HG02973 (cell line): ENCODE results near the gene RBMS1.

Experiments used
- ATAC-seq: cut with Tn5 transposase; IDR thresholded peaks from one replicate; pipeline ENCODE4 v1.9.1; 2021; ENCODE audit warnings: moderate library complexity; ENCODE audit not compliant: unreplicated experiment

The RBMS1 gene, protein sequence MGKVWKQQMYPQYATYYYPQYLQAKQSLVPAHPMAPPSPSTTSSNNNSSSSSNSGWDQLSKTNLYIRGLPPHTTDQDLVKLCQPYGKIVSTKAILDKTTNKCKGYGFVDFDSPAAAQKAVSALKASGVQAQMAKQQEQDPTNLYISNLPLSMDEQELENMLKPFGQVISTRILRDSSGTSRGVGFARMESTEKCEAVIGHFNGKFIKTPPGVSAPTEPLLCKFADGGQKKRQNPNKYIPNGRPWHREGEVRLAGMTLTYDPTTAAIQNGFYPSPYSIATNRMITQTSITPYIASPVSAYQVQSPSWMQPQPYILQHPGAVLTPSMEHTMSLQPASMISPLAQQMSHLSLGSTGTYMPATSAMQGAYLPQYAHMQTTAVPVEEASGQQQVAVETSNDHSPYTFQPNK

DNA sequence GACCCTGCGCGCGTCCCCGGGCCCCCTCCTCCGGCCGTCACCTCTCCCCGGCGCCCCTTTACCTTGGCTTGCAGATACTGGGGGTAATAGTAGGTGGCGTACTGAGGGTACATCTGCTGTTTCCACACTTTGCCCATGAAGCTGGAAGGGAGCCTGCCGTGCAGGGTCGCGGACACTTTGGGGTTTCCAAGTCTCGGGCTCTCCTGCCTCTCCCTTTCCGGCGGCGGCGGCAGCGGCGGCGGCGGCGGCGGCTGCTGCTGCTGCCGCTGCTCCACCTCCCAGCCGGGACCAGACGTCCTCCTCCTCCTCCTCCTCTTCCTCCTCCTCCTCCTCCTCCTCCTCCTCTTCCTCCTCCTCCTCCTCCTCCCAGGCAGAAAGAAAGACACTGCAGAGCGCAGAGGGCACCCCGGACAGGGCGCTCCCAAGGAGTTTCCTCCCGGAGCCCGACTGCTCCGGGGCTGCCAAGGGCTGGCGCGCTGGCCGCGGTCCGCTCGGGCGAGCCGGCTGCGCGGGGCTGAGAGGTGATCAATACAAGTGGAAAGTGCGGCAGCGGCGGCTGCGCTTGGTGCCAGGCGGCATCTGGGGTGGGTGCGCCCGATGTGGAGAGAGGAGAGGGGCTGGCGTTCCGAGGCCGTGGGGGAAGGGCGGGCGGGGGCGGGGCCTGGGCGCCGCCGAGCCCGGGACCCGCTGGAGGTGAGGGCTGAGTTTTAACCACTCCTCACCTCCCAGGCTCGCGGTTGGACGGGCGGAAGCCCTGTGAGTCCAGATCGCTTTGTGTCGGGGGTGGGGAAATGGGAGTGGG is at the start of gene RBMS1:
Gene RBMS1, minus strand, starts transcription at position 581 of the 802 bp plus-strand sequence. Its CDS starts 444 bp downstream, at position 137.
- ATAC-seq: no peak

GRCh38 chr2:160541745-160542144 is 48.1 kb upstream of the RBMS1 start:
- ATAC-seq: no peak

DNA sequence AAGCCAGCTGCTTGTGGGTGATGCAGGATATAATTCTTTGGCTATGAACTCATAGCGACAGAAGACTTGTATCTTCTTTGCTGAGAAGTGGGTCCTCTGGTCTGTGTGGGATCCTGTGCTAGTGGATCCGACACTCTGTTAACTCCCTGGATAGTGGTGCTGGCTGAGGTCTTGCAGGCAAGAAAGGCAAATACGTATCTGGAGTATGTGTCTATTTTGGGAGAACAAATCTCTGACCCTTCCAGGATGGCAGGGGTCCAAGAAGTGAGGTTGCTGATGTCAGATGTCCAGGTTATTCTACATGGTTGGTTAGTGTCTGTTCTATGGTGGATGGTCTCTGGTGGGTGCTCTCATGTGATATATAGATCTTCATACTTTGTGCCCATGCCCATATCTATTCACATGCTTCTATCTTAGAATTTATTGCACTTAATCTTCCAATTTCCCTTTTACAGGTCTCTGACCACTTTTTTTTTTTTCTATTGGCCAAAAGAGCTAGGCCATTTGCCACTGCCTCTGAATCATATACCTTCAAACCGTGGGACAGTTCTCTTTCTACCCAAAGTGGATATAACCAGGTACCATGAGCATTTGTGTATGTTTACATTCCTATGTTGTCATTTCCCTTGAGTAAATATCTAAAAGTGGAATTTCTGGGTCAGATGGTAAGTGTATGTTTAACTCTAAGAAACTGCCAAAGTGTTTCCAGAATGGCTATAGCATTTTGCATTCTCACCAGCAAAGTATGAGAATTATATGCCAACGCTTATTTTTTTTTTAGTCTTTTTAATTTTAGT is 45.1 kb upstream of the RBMS1 start:
- no peak for ATAC-seq

DNA sequence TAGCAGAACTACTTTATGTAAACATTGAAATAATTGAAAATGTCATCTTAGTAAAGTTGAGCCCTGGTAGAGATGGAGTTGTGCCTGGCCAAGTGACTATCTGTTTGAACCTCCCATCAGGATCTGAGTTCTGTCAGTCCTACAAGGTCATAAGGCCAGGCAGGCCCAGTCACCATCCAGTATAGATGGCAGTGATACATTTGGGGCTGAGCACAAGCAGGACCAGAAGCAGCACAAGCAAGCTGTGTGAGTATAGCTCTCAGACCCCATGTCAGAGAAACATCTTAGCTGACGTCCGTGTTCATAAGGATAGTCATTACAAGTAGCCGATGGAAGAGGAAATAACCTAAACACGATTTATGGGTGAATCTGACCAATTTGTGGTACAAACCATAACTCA is 44.5 kb upstream of the RBMS1 start:
- no peak for ATAC-seq

DNA sequence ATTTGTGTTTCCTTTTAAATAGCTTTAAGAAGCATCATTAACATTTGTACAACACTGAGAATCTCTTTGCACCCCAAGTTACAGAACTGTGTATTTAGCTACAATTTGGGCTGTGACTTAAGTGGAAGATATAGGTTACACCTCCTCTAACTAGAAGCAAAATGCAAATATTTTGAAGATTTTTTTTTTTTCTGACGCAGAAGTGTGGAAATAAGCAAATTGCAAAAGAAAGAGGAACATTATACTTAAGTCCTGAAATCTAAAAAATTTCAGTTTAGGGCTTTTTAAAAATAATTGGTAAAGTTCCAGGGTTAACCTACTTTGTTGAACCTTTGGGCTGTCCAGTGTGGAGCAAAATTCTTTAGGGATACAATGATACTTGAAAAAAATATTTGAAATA is 41.4 kb upstream of the RBMS1 start:
- no peak for ATAC-seq

DNA sequence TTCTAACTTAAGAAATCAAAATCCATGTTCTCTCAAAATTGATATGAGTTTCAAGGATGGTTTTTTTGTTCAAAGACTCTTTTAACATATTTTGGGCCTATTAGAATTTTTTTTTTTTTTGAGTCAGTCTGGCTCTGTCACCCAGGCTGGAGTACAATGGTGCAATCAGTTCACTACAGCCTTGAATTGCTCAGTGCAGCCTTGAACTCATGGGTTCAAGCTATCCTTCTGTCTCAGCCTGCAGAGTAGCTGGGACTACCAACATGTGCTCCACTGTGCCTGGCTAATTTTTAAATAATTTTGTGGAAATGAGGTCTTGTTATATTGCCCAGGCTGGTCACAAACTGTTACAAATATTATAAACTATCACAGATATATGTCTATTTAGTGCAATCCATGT is 40.6 kb upstream of the RBMS1 start:
- ATAC-seq: no peak

- ATAC-seq: no peak
Measured at GRCh38 chr2:160533482-160533881, 39.9 kb upstream of the RBMS1 start.

DNA sequence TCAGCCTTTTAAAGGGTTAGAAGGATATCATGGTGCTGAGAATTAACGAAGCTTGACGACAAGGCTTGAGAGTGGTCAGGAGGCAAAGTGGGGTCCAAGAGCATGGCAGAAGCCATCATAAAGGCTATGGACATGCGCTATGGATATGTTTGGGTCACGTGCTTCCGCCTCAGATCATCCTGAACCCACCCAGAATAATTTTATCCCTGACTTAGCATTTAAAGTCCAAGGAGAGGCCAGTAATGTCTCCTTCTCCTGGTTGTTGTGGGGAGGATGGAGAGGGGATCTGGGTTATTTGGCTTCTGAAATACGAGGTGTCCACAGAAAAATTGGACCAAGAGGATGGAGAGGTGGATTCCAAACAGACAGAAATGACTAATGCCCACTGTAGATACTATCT is 38.8 kb upstream of the RBMS1 start:
- ATAC-seq: no peak

GRCh38 chr2:160522951-160523710 is 29.5 kb upstream of the RBMS1 start:
- no peak for ATAC-seq

GRCh38 chr2:160517731-160518130 is 24.1 kb upstream of the RBMS1 start:
- ATAC-seq: no peak

DNA sequence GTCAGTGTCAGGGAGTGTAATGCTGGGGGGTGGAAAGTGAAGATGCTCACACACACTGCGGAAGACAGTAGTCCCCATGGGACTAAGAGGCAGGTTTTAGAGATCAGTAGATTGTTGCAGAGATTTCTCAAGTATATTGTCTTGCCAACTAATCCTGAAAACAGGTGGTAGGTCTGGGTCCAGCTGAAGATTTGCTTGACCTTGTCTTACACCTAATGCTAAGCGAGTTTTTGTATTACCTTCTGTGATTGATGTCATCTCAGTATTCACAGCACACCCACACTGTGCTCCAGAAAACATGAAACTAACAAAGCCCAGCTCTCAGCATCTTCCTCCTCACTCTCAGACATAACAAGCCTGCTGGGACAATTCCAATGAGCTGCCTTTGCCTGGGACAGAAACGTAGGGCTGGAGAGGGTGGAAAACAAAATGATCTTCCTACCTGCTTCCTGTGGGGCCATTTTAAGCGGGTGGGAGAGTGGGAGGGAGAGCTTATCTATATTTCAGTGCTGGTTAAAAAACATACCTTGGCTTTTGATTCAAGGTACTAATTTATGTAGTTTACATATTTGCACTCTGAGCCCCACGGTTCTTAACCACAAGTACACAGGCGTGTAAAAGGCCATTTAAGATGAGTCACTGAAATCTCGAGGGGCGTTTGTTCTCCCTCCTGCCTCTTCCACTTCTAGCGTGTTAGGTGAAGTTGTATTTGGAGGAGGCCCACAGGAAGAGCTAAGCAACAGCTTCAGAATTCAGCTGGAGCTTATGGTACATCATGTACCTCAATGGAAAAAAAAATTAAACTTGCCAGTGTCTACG is 23.1 kb upstream of the RBMS1 start:
- peak; percentile 71 for ATAC-seq

DNA sequence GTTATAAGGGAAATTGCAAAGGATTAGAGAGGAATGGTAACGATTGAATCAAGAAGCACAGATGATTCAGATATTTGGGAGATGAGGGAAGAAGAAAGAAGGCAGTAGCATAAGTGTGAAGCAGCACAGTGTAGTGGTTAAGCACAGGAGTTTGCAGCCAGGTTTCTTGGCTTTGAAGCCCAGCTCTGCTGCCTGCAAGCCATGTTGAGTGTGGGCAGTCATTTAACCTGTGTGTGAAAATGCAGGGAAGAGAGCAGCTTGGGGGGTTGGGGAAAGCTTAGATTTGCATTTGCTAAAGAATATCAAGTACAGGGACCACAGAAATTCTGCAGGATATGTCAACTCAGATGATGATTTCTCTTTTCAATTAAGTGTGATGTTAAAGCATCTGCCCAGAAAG is 21.5 kb upstream of the RBMS1 start:
- no peak for ATAC-seq

DNA sequence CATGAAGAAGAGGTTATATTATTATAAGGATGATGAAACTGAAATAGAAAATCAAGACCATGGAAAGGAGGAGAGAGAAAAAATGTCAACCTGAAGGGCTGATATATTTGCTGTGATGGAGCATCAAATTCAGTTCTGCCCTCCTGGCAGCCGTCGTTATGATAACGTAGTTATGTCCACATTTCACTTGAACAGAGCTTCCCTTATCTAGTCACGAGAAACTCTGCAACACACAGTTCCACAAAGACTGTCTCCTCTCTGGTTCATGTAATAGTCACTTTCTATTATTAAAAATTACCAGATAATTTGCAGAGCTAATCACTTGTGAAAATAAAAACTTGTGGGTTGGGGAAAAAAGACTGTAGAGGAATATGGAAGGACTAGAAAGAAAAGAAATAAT is 19.5 kb upstream of the RBMS1 start:
- no peak for ATAC-seq

DNA sequence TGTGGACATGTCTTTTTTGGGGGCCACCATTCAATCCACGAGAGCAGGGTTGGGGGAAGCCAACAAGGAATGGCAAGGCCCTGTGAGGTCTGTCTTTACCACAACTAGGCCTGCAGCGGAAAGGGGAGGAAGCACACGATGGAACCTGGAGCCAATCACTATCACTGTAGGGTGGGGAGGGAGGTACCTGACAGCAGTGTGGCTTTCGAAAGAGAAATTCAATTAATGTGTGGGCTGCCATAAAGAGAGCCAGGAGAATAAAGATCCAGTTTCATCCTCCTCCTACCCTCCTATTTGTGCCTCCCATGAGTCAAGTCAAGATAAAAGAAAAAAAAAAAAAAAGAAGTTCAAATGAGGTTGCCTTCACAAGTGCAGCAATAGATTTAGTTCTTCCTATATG is 18.9 kb upstream of the RBMS1 start:
- no peak for ATAC-seq

DNA sequence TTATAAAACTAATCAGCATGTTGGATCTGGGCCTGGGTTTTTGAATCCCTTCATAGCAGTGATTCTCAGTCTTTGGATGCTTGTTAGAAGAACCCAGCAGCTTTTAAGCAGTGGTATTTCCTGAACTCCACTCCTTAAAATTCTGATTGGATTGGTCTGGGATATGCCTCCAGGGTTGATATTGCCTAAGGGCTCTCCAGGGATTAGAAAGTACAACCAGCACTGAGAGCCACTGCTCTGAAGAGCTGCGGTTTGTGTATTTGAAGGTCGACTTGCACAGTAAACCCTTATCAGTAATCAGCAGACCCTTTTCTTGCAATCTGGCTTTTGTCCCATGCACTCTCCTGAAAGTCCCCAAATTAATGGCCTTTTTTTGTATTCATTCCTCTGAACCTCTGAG is 17.0 kb upstream of the RBMS1 start:
- ATAC-seq: no peak

- no peak for ATAC-seq
Measured at GRCh38 chr2:160509016-160509415, 15.4 kb upstream of the RBMS1 start.

DNA sequence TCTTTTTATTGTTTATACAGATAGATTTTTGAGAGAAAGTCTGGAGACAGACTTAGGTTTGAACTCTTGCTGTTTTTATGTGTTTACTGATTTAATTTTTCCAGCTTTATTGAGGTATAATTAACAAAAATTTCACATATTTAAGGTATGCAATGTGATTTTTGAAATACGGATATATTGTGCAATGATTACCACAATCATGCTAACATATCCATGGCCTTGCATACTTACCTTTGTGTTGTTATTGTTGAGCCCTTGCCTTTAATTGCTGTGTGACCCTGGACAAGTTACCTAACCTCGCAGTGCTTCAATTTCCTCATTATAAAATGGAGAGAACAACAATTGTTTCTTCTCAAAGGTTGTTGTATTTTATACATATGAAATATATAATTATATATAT is 13.9 kb upstream of the RBMS1 start:
- ATAC-seq: no peak

DNA sequence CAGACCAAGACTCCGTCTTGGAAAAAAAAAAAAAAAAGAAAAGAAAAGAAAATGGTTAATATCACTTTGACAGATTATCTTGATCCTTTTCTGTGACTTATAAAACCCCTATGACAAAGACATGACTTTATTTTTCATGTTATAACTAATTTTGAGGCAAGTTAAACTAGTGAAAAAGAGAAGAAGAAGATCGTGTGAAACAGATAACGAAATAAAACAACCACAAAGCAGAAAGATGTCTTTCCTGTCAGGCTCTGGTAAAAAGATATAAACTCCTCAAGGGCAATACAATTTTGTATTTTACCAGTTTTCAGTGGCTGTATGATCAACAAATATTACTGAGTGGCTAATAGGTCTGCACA is 13.4 kb upstream of the RBMS1 start:
- ATAC-seq: no peak

GRCh38 chr2:160506371-160507045 is 12.9 kb upstream of the RBMS1 start:
- no peak for ATAC-seq
